ENCODE results near the gene SERPINF2.

DNA sequence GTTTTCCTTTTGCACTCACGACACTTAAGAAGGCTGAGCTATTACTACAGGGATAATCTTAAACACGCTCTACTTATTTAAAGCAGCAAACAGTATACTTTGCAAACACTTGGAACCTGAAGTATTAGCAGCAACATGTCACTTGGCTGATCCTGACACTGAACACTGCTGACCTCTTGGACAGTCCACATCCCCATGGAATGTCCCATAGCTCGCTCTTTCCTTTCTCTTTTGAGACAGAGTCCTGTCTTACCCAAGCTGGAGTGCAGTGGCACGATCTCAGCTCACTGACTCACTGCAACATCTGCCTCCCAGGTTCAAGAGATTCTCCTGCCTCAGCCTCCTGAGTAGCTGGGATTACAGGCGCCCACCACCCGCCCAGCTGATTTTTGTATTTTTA is 60.6 kb downstream of the SERPINF2 start:
- TF ChIP-seq, protein P1, sequence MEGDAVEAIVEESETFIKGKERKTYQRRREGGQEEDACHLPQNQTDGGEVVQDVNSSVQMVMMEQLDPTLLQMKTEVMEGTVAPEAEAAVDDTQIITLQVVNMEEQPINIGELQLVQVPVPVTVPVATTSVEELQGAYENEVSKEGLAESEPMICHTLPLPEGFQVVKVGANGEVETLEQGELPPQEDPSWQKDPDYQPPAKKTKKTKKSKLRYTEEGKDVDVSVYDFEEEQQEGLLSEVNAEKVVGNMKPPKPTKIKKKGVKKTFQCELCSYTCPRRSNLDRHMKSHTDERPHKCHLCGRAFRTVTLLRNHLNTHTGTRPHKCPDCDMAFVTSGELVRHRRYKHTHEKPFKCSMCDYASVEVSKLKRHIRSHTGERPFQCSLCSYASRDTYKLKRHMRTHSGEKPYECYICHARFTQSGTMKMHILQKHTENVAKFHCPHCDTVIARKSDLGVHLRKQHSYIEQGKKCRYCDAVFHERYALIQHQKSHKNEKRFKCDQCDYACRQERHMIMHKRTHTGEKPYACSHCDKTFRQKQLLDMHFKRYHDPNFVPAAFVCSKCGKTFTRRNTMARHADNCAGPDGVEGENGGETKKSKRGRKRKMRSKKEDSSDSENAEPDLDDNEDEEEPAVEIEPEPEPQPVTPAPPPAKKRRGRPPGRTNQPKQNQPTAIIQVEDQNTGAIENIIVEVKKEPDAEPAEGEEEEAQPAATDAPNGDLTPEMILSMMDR (conservative IDR thresholded peaks at IDR 0.05 in 1 of 2, IDR thresholded peaks at IDR 0.05 in 1 of 2; ENCODE audit: low read depth in 1 of 2, low read length in 2 of 2): no peak
- no peak for TF ChIP-seq EZH2 (IDR thresholded peaks at IDR 0.05; ENCODE audit: low read length, missing control alignments)

Measured in fibroblast of lung (primary cell).